ENCODE measurements around the gene IL27RA.

Gene IL27RA
- total RNA-seq, result 167 to 192 reads per million in 2 experiments

DNA sequence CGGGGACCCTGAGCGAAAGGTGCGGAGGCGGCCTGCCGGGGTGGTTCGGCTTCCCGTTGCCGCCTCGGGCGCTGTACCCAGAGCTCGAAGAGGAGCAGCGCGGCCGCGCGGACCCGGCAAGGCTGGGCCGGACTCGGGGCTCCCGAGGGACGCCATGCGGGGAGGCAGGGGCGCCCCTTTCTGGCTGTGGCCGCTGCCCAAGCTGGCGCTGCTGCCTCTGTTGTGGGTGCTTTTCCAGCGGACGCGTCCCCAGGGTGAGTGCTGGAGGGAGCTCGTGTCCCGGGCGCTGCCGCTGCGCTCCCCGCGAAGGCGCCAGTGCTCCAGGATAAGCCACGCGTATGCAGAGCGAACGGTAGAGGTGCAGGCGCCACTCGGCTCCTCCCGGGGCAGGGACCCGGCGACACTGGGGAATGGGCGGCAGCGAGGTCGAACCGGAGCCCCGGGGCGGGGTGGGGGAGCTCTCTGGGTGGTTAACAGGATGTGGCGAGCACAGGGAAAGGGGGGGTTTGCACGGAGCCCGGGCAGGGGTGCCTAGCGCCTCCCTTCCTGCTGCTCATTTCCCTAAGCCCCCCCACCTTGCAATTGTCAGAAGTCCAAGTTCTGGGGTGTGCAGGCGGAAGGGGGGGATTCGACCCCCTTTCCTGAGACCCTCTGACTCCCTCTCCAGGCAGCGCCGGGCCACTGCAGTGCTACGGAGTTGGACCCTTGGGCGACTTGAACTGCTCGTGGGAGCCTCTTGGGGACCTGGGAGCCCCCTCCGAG, at the start of gene IL27RA:
TSS of gene IL27RA (plus strand) at position 44 of the 762 bp plus-strand sequence. CDS start at position 155, 111 bp downstream.
- peak; percentile 70 for DNase-seq (ENCODE audit: low read depth)

GRCh38 chr19:13981988-13982501, 49.5 kb upstream of the IL27RA start:
- DNase-seq (ENCODE audit: low read depth), result no peak

GRCh38 chr19:13982773-13983172, 48.8 kb upstream of the IL27RA start:
- DNase-seq (ENCODE audit: low read depth), result no peak

GRCh38 chr19:13983213-13983889, 48.2 kb upstream of the IL27RA start:
- DNase-seq (ENCODE audit: low read depth), result peak; percentile 26

DNA sequence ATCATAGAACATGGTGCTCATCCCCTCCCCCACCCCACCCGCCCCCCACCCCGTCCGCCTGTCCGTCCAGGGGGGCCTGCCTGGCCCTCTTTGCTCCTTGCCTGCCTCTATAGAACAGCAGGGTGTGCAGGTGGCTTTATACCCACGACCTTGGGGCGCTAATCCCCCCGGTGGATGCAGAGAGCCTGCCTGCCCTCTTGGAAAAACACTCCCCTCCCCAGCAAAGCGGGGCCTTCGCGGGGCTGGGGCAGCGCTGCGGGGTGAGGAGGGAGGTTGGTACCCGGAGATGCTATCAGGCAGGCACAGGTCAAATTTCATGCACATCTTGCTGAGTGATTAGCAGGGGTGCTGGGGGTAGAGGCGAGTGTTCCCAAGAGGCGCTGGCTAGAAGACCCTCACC, 47.4 kb upstream of the IL27RA start:
- no peak for DNase-seq (ENCODE audit: low read depth)

- no peak for DNase-seq (ENCODE audit: low read depth)
These were observed 46.5 kb upstream of the IL27RA start for GRCh38 chr19:13984875-13985741.

GRCh38 chr19:13985771-13986347, 45.7 kb upstream of the IL27RA start:
- no peak for DNase-seq (ENCODE audit: low read depth)

DNA sequence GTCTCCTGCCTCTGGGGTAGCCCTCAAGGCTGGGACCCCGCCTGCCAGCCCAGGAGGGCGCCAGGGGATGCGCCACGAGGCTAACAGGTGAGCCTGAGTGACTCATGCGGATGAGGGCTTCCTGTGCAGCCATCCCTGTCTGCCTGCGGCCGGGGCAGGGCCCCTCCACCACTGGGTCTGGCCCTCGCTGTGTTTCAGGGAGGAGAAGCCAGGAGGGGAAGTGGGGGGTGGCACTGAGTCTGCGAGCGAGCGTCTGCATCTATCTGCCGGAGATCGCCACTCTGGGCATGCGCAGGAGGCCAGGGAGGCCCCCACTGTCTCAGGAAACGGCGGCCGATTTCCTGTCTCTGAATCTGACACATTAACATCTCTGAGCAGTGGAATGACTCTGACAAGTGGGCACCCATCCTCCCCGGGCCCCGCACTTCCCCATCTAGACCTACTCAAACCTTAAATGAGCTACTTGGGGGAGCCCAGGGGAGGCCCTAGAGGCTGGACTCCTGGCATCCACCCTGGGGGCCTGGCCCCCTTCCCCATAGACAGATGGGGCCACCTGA, 45.1 kb upstream of the IL27RA start:
- DNase-seq (ENCODE audit: low read depth), result peak; percentile 98

GRCh38 chr19:13987101-13987890, 44.3 kb upstream of the IL27RA start:
- no peak for DNase-seq (ENCODE audit: low read depth)

DNA sequence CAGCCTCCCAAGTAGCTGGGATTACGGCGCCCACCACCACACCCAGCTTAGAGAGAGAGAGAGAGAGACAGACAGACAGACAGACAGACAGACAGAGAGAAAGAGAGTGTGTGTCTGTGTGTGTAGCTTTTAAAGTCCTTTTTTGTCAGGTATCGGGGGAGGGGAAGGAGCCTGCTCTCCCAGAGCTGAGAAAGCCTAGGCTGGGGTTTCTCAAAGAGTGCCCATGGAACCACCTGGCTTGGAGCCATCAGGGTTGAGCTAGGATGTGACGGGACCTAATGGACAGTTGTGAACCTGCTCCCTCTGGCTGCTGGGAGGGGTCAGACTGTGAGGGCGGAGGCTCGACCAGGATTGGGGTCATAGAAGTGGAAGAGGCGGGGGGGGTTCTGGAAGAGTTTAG, 42.1 kb upstream of the IL27RA start:
- DNase-seq (ENCODE audit: low read depth), result no peak

DNA sequence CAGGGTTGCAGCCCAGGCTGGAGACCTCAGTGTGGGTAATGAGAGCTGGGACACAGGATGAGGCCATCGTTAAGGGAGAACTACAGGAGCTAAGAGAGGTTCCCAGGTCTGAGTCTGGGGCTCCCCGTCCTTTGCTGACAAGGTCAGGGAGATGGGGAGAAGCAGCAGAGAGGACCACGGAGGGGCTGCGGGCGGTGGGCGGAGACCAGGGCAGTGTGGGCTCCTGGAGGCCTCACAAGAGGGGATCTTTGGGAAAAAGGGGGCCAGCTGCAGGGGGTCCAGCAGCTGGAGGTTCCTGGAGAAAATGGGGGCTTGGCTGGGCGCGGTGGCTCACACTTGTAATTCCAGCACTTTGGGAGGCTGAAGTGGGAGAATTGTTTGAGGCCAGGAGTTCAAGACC, 41.5 kb upstream of the IL27RA start:
- DNase-seq (ENCODE audit: low read depth), result no peak

DNA sequence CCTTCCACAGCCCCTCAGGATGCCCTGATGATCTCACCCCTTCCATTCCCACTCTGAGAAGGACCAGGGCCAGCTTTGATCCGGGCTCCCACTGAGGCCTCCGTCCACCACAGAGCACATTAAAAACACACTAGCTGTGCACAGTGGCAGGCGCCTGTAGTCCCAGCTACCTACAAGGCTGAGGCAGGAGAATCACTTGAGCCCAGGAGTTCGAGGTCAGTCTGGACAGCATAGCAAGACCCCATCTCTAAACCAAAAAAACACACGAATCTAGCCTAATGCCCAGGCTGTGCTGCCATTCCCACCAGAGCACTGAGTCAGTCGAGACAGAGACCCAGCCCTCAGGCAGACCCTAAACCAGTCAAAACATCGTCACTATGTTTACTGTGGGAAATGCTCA, 39.5 kb upstream of the IL27RA start:
- no peak for DNase-seq (ENCODE audit: low read depth)

GRCh38 chr19:13993590-13994300, 37.8 kb upstream of the IL27RA start:
- DNase-seq (ENCODE audit: low read depth), result no peak

DNA sequence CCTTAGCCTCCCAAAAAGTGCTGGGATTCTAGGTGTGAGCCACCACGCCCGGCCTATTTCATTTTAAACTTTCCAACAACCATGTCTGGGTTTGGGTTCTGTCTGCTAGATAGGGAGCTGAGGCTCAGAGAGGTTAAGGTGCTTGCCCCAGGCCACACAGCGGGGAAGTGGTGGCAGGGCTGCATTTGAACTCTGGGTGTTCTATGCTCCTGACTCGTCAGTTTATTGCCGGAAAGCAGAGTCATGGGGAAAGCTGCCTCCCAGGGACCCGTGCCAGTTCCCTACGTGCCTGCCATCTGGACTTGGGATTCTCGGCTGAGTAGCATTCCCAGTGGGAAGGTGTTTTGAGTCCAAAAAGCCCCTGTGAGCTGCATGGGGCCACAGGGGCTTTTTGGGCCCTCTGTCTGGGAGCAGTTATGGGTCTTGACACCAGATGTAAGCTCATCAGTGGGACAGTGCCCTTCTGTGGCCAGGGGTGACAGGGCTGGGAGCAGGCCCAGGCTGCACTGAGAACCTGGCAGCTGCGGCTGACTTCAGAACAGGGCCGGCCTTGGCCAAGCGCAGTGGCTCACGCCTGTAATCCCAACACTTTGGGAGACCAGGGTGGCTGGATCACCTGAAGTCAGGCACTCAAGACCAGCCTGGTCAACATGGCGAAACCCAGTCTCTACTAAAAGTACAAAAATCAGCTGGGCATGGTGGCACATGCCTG, 36.4 kb upstream of the IL27RA start:
- DNase-seq (ENCODE audit: low read depth), result no peak

DNA sequence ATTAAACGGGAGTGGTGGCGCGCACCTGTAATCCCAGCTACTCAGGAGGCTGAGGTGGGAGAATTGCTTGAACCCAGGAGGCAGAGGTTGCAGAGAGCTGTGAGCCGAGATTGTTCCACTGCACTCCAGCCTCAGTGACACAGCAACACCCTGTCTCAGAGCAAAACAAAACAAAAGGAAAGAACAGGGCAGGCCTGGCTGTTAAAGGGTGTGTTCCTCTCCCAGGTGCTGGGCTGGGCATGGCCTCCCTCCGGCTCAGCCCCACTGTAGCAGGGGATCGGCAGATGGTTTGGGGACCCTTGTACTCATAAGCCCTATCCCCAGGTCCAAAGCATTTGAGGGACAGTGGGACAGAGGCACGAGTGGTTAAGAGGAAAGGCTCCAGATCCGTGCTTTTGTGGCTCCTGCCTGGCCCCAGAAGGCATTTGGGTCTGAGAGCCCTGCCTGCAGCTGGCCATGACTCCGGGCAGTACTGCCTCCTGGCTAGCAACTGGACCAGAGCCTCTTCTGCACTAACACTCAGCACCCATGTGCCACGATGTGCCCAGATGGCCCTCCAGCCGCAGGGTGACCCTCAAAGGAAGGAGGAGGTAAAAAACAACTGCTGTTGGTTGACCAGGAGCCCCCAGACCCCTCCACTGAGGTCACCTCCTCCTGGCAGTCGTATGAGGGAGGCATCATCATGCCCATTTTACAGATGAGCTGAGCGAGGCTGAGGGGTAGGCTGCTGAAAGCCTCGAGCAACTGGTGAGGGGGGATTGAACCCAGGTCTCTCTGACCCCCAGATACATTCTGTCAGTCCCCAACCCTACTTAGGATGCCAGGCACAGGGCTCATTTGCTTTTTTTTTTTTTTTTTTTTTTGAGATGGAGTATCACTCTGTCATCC, 35.4 kb upstream of the IL27RA start:
- no peak for DNase-seq (ENCODE audit: low read depth)

GRCh38 chr19:13996928-13997630, 34.5 kb upstream of the IL27RA start:
- no peak for DNase-seq (ENCODE audit: low read depth)

DNA sequence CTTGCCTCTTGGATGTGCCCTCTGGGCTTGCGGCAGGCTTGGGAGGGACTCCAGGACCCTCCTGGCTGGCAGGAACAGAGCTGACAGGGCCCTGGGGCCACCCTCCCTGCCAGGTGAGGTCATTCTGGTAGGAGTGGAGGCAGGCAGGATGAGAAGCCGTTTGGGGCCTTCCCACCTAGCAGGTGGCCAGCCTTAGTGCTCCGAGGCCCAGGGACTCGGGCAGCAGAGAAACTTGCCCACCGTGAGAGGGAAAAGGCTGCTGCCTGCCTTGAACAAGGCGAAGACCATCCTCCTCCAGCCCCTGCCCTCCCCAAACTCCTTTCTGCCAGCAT, 34.0 kb upstream of the IL27RA start:
- DNase-seq (ENCODE audit: low read depth), result no peak

GRCh38 chr19:13998426-13998825, 33.1 kb upstream of the IL27RA start:
- no peak for DNase-seq (ENCODE audit: low read depth)
